HFFc6 (cell line): ENCODE results near the gene SH3BP4. TPM values are rescaled to one million over a fixed set of nuclear protein-coding genes. Genes with fewer than 3 reads are reported as not detected.

Experiments used
- DNase-seq: peaks from one replicate; pipeline ENCODE4 v3.0.0-alpha.2; 2018
- H3K27ac Mint-ChIP-seq: 2 replicates; pipeline ENCODE4 v1.8.0; 2020; ENCODE audit warnings: mild to moderate bottlenecking, mixed read lengths
- H3K27me3 Mint-ChIP-seq: 2 replicates; pipeline ENCODE4 v1.8.0; 2021; ENCODE audit warnings: mild to moderate bottlenecking, moderate library complexity, mixed read lengths; ENCODE audit not compliant: insufficient read depth
- H3K36me3 Mint-ChIP-seq: 2 replicates; pipeline ENCODE4 v1.8.0; 2021; ENCODE audit warnings: low read depth, mixed read lengths
- H3K4me1 Mint-ChIP-seq: 2 replicates; pipeline ENCODE4 v1.8.0; 2020; ENCODE audit warnings: low read depth, mixed read lengths
- H3K4me3 Mint-ChIP-seq: 2 replicates; pipeline ENCODE4 v1.8.0; 2020; ENCODE audit warnings: mild to moderate bottlenecking, moderate library complexity, mixed read lengths
- H3K9me3 Mint-ChIP-seq: 2 replicates; pipeline ENCODE4 v1.8.0; 2020; ENCODE audit warnings: mild to moderate bottlenecking, mixed read lengths
- CTCF ChIP-seq: fragments of 200-600 bp; sonication (generic); IDR thresholded peaks from 2 replicates; pipeline ENCODE4 v1.5.0; 2021; ENCODE audit warnings: antibody characterized with exemption, mild to moderate bottlenecking
- total RNA-seq, 6 experiments: library from RNA; stranded (reverse); fragmentation: NEBNext Ultra II Directional; extraction: Animal tissue kit (Norgen Biotek cat#: 25700); gene quantifications; 2 replicates in 1 of 6; 3 replicates in 5 of 6; pipeline ENCODE4 v1.2.3, GENCODE V29; 2021

SH3BP4 gene
- total RNA-seq, 6 experiments from 2014 or later: 82.3 to 98.7 (median 87.8) TPM

GRCh38 chr2:235102896-235103295 lies 151.1 kb downstream of the SH3BP4 start:
- Mint-ChIP-seq H3K27ac (no peak overlapping the region), H3K9me3 (no peaks in the 10 kb centered on the region), H3K36me3 (no peaks in the 10 kb centered on the region), H3K27me3 (peaks cover 8% of the 10 kb centered on the region), H3K4me3 (no peak overlapping the region), H3K4me1 (peaks cover 25% of the 10 kb centered on the region)
- TF ChIP-seq CTCF: no peak
- DNase-seq: no peak
